GM18520 (cell line): ENCODE data around the gene SUCNR1.
"Not testable (repeated sequence)": the region's sequence is repeated elsewhere in the genome, so short reads cannot be mapped to it uniquely, and the experiment has no call there.

ENCODE experiments used
- ATAC-seq: cut with Tn5 transposase; IDR thresholded peaks from one replicate; pipeline ENCODE4 v1.9.1; 2021; ENCODE audit not compliant: unreplicated experiment

Gene SUCNR1

GRCh38 chr3:151871639-151872468 is 1.6 kb upstream of the SUCNR1 start:
- peak; percentile 80 for ATAC-seq

- ATAC-seq: not testable (repeated sequence)
Measured at GRCh38 chr3:151874079-151874478, 636 bp downstream of the SUCNR1 start.

DNA sequence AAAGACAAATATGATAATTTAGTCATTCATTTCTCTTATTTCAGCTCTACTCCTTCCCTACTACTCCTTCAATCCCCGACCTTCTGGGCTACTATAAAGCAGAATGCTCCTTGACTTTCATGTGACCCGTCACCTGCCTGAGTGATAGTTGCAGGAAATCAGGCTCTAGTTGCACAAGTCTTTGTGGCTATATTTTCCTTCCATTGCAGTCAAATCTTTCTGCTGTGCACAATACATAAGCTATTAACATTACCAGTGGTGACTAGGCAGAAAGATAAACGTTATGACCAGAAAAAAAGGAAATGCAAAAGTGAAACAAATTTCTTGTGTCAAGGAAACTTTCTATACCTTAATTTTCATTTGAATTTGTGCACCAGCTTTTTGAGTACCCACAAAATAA is 2.3 kb downstream of the SUCNR1 start:
- peak; percentile 35 for ATAC-seq

GRCh38 chr3:151877269-151877668 is 3.8 kb downstream of the SUCNR1 start:
- ATAC-seq: no peak

- no peak for ATAC-seq
Measured at GRCh38 chr3:151878465-151878864, 5.0 kb downstream of the SUCNR1 start.

DNA sequence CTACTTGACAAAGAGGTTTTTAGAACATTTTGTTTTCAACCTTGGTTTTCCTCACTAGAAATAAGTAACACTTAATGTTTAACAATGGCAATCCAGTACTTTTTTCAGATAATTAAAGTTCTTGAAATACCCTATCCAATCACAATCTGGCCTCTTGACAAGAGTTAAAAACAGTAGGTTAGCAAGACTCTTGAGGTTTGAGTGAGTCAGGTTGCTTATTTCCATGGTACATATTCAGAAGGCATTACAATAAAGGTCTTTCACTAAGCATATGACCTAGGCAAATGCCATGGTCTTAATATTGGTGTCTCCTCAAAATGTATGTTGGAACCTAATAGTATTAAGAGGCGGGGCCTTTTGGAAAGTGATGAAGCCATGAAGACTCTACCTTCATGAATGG is 5.6 kb downstream of the SUCNR1 start:
- no peak for ATAC-seq

GRCh38 chr3:151879679-151880415 is 6.4 kb downstream of the SUCNR1 start:
- no peak for ATAC-seq

DNA sequence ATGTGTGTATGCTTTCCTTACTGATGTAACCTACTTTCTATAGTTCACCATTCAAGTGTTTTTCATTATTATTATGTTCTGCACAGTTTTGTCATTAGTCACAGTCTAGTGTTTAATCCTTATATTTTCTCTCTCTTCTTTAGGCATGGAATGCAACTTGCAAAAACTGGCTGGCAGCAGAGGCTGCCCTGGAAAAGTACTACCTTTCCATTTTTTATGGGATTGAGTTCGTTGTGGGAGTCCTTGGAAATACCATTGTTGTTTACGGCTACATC is 6.9 kb downstream of the SUCNR1 start:
- no peak for ATAC-seq

DNA sequence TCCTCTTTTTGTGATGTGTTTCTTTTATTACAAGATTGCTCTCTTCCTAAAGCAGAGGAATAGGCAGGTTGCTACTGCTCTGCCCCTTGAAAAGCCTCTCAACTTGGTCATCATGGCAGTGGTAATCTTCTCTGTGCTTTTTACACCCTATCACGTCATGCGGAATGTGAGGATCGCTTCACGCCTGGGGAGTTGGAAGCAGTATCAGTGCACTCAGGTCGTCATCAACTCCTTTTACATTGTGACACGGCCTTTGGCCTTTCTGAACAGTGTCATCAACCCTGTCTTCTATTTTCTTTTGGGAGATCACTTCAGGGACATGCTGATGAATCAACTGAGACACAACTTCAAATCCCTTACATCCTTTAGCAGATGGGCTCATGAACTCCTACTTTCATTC is 7.7 kb downstream of the SUCNR1 start:
- ATAC-seq: no peak

GRCh38 chr3:151885397-151885796 is 12.0 kb downstream of the SUCNR1 start:
- not testable (repeated sequence) for ATAC-seq

GRCh38 chr3:151887450-151888211 is 14.2 kb downstream of the SUCNR1 start:
- ATAC-seq: not testable (repeated sequence)

DNA sequence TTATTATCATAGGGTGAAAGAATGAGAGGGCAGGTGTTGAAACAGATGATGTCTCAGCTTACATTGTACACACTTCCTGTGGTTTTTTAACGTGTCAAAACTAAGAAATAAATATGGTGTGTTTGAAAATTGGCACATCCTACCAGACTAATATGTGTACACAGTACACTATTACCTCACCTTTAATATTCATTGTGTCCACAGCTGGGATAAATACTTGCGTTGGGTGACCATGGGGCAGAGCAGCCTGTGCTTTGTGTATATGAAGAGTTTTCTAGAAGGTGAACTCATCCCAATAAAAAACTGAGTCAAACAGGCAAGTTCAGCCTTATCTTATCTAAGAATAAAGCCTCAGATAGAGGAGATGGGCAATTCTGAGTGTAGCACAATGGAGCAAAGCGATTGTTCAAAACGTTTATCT is 17.3 kb downstream of the SUCNR1 start:
- ATAC-seq: peak; percentile 57

GRCh38 chr3:151891721-151892120 is 18.3 kb downstream of the SUCNR1 start:
- no peak for ATAC-seq

DNA sequence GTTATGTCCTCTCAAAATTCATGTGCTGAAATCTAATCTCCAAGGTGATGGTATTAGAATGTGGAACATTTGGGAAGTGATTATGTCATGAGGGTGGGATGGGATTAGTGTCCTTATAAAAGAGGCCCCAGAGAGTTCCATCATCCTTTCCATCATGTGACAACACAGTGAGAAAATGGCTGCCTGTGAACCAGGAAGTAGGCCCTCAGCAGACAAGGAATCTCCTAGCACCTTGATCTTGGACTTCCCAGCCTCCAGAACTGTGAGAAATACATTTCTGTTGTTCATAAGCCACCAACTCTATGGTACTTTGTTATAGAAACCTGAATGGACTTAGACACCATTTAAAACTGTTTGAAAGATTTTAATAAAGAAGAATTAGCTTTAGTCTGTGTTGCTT is 20.8 kb downstream of the SUCNR1 start:
- ATAC-seq: no peak

DNA sequence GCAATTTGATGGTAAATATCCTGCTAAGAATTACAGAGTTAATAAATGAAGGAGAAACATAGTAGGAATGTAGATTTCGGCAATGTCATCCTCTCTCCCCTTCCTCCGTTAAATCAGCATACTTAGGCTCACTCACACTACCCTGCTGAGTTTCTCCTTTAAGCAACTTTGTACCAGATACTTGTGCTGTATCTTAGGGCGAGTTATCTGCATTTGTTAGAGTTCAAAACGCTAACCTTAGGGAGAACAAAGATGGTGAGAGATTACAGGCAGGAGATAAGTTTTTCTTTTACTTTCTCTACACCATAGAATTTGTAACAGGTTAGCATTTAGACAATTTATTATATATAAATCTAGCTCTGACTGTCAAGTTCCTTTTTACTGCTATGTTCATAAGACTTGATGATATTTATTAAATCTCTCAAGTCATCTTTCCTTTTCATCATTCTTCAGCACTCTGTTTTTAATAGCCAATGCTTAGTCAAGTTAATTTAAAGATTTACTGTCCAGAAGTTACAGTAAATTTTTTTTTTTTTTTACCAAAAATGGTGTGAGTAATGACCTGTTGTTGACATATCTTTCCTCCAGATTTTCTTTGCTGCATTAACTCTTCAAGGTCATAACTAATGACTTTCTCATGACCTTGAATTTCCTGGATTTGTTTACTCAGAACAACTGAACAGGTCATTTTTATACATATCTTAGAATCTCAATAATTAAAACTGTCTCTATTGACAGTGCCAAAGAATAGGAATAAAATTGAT is 22.2 kb downstream of the SUCNR1 start:
- ATAC-seq: no peak

DNA sequence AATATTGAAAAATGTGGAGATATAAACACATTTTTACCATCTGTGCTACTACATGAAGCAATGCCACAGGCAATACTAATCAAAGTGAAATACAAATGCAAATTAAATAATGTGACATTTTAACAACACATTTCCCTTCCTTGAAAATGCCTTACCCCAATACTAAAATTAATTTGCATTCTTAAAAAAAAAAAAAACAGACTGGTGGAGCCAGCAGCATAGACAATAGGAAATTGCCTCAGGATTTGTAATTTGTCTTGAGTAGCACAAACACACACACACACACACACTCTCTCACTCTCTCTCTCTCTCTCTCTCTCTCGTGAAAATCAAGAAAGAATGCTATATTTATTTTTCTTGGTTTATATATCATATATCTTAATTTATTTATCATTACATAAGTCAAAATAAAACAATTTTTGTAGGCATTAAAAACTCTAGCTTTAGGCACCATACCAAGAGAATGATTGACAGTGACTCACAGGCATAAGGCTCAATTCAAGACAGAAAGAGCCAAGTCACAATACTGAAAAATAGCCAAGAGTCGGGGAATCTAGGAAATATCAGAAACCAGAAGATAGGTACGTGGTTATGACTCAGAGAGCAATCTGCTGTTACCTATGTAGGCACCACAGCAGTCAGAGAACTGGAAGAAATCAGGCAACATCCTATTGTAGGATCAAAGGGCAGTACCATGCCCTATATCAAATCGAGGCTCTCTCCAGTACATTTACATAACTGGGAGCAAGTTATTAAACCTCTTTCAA is 23.0 kb downstream of the SUCNR1 start:
- ATAC-seq: no peak

GRCh38 chr3:151898121-151898520 is 24.7 kb downstream of the SUCNR1 start:
- not testable (repeated sequence) for ATAC-seq

DNA sequence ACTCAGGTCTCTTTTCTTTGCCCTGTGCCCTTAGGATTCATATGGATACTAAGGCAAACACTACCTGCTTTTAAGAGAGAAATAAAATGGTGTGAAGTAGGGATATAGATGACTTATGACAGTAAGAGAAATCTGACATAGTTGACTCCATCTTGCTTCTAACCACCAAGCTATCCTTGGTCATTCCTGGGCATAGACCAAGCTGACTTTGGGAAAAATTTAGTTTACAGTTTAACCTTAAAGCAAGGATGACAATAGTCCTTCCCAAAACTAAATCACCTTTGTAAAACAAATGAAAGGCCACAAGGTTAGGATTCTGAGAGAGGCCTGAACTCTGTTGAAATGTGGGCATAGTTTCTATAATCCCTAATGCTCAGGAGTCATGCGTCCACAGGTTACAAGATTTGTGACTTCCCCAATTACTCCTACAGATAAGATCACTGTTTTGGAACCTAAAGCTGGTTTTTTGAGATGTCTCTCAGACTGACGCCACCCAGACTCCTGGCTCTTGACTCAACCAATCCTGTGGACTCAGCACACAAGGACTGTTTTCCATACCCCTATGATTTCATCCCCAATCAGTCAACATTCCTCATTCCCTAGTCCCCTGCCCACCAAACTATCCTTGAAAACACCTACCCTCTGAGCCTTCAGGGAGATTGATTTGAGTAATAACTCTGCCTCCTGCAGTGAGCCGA is 25.3 kb downstream of the SUCNR1 start:
- not testable (repeated sequence) for ATAC-seq

GRCh38 chr3:151899996-151900395 is 26.6 kb downstream of the SUCNR1 start:
- ATAC-seq: no peak

GRCh38 chr3:151900460-151900859 is 27.0 kb downstream of the SUCNR1 start:
- ATAC-seq: no peak
